Small intestine (tissue), 16 donors: ENCODE data around the gene ZG16. TPM values are rescaled to one million over a fixed set of nuclear protein-coding genes. Genes with fewer than 3 reads are reported as not detected.
A peak's percentile ranks its signal among the peaks of the same experiment; 100 is the strongest.
"Not testable (repeated sequence)": the region's sequence is repeated elsewhere in the genome, so short reads cannot be mapped to it uniquely, and the experiment has no call there.

Experiments
- DNase-seq, 2 donors: peaks; one replicate each; pipeline versions ENCODE4 v3.0.0 to v3.0.0-alpha.2; 2013
- FAIRE-seq: peaks from 2 replicates; lab custom pipeline; 2012; peaks lifted over from hg19 to GRCh38; lab: Jason Lieb, UNC
- H3K27ac ChIP-seq, 3 donors: one replicate each; pipeline ENCODE4 v1.5.1; 2013; ENCODE audit warnings: low read length in 2 of 3, mild to moderate bottlenecking in 2 of 3, control low read depth in 1 of 3, inconsistent platforms in 1 of 3, low read depth in 1 of 3, moderate library complexity in 1 of 3
- H3K27me3 ChIP-seq, 3 donors: one replicate each; pipeline ENCODE4 v1.6.1; 2013; ENCODE audit warnings: low read length in 3 of 3, inconsistent platforms in 1 of 3; ENCODE audit not compliant: control insufficient read depth in 3 of 3, insufficient read depth in 3 of 3
- H3K36me3 ChIP-seq, 3 donors: one replicate each; pipeline ENCODE4 v1.6.1; 2013; ENCODE audit warnings: low read length in 3 of 3, inconsistent platforms in 1 of 3, low read depth in 1 of 3, mild to moderate bottlenecking in 1 of 3, moderate library complexity in 1 of 3; ENCODE audit not compliant: control insufficient read depth in 3 of 3, insufficient read depth in 2 of 3
- H3K4me1 ChIP-seq, 3 donors: one replicate each; pipeline ENCODE4 v1.6.1; 2013; ENCODE audit warnings: low read length in 2 of 3, inconsistent platforms in 1 of 3, low read depth in 1 of 3, mild to moderate bottlenecking in 1 of 3, moderate library complexity in 1 of 3; ENCODE audit not compliant: control insufficient read depth in 3 of 3, insufficient read depth in 2 of 3
- H3K4me3 ChIP-seq, 3 donors: one replicate each; pipeline ENCODE4 v1.5.1; 2013; ENCODE audit warnings: low read length in 3 of 3, control low read depth in 1 of 3, inconsistent platforms in 1 of 3, low read depth in 1 of 3, mild to moderate bottlenecking in 1 of 3, moderate library complexity in 1 of 3
- H3K9me3 ChIP-seq, 2 donors: one replicate each; pipeline ENCODE4 v1.6.1; 2013; ENCODE audit warnings: low read depth in 1 of 2, low read length in 1 of 2; ENCODE audit not compliant: control insufficient read depth in 2 of 2, insufficient read depth in 1 of 2
- WGBS, 3 donors: extraction: QIAGEN DNeasy Blood & Tissue Kit; methylation state at CpG; one replicate each; pipeline ENCODE4 v1.1.7; 2013; 5-methylcytosine and 5-hydroxymethylcytosine counted together
- long read RNA-seq, 10 donors: transcript quantifications; one replicate each; lab custom pipeline, GENCODE V29; 2026
- polyA plus RNA-seq, 4 donors: library from polyadenylated mRNA; stranded (reverse) in 3 of 4; unstranded in 1 of 4; fragments of 200-250 nt in 3 of 4; fragments of 120-200 nt in 1 of 4; gene quantifications; one replicate each; pipeline versions ENCODE4 v1.2.1 to v1.2.3, GENCODE V29; 2013
- donor health status: healthy with polysubstance abuse.
- donor health status: control.
- donor health status: control.
- donor health status: Bipolar disorder and iron deficiency.
- donor health status: healthy.

ZG16 gene, protein sequence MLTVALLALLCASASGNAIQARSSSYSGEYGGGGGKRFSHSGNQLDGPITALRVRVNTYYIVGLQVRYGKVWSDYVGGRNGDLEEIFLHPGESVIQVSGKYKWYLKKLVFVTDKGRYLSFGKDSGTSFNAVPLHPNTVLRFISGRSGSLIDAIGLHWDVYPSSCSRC
- 100 to 1,000 TPM in 1 of 4 donors, 10 to 100 TPM in 2, 1 to 10 TPM in 1; 4.8 to 186 (median 47.4) TPM for polyA plus RNA-seq
- long read RNA-seq, donor 1: 0 reads
- long read RNA-seq, donor 2: 0 reads
- long read RNA-seq, donor 3: 0 reads
- long read RNA-seq, donor 4, transcript ZG16-201 (4 exons, 3,132 nt): major isoform, 5 of 5 reads
- long read RNA-seq, donor 4, partial matches to known transcripts: 0 of 5 reads
- long read RNA-seq, donor 4, other reads (novel, unspliced or antisense): 0 of 5 reads
- long read RNA-seq, donor 5: 0 reads
- long read RNA-seq, donor 6, partial matches to known transcripts: 0 of 1 reads
- long read RNA-seq, donor 6, other reads (novel, unspliced or antisense): 0 of 1 reads
- long read RNA-seq, donor 7: 0 reads
- long read RNA-seq, donor 8: 0 reads
- long read RNA-seq, donor 9: 0 reads
- long read RNA-seq, donor 10, transcript ZG16-201 (4 exons, 3,132 nt): major isoform, 221 of 411 reads
- long read RNA-seq, donor 10, partial matches to known transcripts: 183 of 411 reads
- long read RNA-seq, donor 10, other reads (novel, unspliced or antisense): 7 of 411 reads

DNA sequence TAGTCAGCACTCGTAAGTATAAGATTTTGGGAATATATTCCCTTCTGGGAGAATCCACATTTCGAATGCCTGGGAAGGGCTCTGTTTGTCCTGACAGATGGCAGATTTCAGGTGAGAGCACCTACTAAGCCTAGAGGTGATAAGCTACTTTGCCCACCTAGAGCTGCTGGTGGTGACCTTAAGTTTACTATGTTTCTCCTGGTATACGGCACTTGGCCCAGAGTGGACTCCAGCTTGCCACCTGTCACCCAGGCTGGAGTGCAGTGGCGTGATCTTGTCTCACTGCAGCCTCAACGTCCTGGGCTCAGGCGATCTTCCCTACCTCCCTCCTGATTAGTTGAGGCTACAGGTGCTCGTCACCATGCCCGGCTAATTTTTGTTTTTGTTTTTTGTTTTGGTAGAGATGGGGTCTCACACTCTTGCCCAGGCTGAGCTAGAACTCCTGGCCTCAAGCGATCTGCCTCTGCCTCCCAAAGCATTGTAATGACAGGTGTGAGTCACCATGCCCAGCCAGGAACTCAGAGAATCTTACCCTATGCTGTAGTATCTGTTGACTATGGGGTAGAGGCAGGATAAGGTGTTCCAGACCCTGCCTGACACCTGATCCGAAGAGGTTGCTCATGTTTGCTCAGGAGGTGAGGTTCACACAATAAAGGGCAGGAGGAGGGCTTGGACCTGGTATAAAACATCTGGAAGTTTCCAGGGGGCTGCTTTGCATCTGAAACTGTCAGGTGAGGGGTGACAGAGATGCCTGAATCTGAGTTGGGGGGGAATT lies at the start of gene ZG16:
ZG16 (plus strand) TSS at position 681 of the 775 bp plus-strand sequence. CDS start 1,011 bp downstream, outside the sequence.
- no peak within 1 kb of the TSS for H3K27ac ChIP-seq
- 72 to 82% (median 77%) methylated on average over 10 of the region's 10 CpGs for WGBS, 3 donors
- FAIRE-seq (no peak), DNase-seq (peak in 1 of 2 donors; percentile 59)
- H3K9me3 ChIP-seq: no peaks in the 10 kb centered on the region
- H3K27me3 ChIP-seq: no peaks in the 10 kb centered on the region
- no peaks in the 10 kb centered on the region for H3K4me1 ChIP-seq
- no peak within 1 kb of the TSS for H3K4me3 ChIP-seq
- H3K36me3 ChIP-seq: peaks cover 0 to 8% (median 0%) of the 10 kb centered on the region in 3 donors

DNA sequence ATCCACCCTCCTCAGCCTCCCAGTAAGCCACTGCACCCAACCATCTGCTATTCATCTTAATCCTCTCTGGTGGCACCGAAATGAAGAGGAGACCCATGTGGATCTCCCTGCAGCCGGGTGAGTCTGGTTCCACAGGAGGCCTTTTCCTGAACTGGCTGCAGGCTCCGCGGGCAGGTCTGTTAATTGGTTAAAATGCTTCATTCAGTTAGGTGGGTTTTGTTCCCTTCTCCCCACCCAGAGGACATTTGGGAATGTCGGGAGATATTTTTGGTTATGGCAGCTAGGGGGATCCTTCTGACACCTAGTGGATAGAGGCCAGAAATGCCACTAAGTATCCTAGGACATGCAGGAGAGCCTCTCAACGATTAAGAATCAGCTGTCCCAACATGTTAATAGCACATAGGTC lies 48.9 kb upstream of the ZG16 start:
- 48 to 57% (median 49%) methylated on average over 6 of the region's 6 CpGs for WGBS, 3 donors
- FAIRE-seq: no peak
- no peaks in the 10 kb centered on the region for H3K4me1 ChIP-seq
- H3K27me3 ChIP-seq: no peaks in the 10 kb centered on the region
- no peaks in the 10 kb centered on the region for H3K36me3 ChIP-seq
- DNase-seq: peak; percentile 37 to 48
- no peaks in the 10 kb centered on the region for H3K9me3 ChIP-seq
- peak overlapping the region in 1 of 3 donors; percentile 14 for H3K4me3 ChIP-seq
- H3K27ac ChIP-seq: no peak overlapping the region

DNA sequence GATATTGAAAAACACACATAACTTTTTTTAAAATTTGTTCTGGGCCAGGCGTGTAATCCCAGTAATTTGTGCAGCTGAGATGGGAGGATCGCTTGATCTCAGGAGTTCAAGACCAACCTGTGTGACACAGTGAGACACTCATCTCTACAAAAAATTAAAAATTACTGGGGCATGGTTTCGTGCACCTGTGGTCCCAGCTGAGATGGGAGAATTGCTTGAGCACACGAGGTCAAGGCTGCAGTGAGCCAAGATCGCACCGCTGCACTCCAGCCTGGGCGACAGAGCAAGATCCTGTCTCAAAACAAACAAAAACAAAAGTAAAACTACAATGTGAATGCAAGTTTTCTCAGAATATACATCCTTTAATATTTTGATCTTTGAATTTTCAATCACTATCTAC lies 47.4 kb upstream of the ZG16 start:
- DNase-seq (no peak), FAIRE-seq (no peak)
- 57 to 62% (median 61%) methylated on average over 7 of the region's 7 CpGs for WGBS, 3 donors
- no peaks in the 10 kb centered on the region for H3K36me3 ChIP-seq
- H3K4me1 ChIP-seq: no peaks in the 10 kb centered on the region
- H3K4me3 ChIP-seq: no peak overlapping the region
- H3K27ac ChIP-seq: peak overlapping the region in 1 of 3 donors; percentile 34
- no peaks in the 10 kb centered on the region for H3K27me3 ChIP-seq
- no peaks in the 10 kb centered on the region for H3K9me3 ChIP-seq

DNA sequence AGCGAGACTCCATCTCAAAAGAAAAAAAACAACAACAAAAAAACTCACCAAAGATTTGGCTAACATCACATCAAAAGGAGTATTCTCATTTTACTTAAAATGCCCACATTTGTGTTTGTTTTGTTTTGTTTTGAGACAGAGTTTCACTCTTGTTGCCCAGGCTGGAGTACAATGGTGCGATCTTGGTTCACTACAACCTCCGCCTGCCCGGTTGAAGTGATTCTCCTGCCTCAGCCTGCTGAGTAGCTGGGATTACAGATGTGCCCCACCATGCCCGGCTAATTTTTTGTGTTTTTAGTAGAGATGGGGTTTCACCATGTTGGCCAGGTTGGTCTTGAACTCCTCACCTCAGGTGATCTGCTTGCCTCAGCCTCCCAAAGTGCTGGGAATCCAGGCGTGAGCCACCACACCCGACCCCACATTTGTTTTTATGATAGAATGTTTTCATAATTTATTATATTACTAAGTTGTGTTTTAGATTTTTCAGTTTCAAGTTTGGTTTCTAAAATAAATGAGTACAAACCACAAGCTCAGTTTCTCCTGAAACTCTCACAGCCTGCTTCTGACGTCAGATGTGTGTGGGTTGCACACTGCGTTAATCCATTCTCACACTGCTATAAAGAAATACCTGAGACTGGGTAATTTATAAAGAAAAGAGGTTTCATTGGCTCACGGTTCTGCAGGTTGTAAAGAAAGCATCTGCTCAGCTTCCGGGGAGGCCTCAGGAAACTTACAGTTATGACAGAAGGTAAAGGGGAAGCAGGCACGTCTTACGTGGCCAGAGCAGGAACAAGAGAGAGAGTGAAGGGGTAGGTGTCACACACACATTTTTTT lies 46.1 kb upstream of the ZG16 start:
- FAIRE-seq: not testable (repeated sequence)

DNA sequence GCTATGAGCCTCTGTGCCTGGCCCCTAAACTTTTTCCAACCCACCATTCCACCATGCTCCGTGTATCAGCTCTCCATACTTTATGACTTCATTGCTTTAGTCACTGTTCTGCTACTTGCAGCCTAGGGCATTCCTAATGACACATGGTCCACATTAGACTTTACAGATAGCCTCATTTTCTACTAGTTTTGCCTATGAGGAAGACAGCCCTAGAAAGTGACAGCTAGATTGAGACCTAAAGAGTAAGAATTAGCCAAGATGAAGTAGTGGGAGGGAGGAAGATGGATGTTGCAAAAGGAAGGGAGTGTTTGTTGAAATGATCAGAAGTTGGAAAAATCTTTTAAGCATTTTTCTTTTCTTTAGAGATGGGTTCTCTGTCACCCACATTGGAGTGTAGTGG lies 43.3 kb upstream of the ZG16 start:
- H3K27ac ChIP-seq: no peak overlapping the region
- DNase-seq: no peak
- peaks cover 0 to 13% of the 10 kb centered on the region in 2 donors for H3K9me3 ChIP-seq
- no peak for FAIRE-seq
- no peaks in the 10 kb centered on the region for H3K36me3 ChIP-seq
- WGBS, 3 donors: 1 to 76% (median 75%) methylated on average over 1 of the region's 1 CpG
- no peaks in the 10 kb centered on the region for H3K27me3 ChIP-seq
- peaks cover 0 to 24% (median 2%) of the 10 kb centered on the region in 3 donors for H3K4me1 ChIP-seq
- no peak overlapping the region for H3K4me3 ChIP-seq

More for the DNA sequence above, 46.1 kb upstream of the ZG16 start:
- H3K36me3 ChIP-seq, H3K27me3 ChIP-seq, H3K4me1 ChIP-seq, DNase-seq, H3K9me3 ChIP-seq, H3K4me3 ChIP-seq: not testable (repeated sequence)
- 65 to 83% (median 74%) methylated on average over 13 of the region's 13 CpGs for WGBS, 3 donors
- peak overlapping the region in 1 of 3 donors; percentile 37 for H3K27ac ChIP-seq

DNA sequence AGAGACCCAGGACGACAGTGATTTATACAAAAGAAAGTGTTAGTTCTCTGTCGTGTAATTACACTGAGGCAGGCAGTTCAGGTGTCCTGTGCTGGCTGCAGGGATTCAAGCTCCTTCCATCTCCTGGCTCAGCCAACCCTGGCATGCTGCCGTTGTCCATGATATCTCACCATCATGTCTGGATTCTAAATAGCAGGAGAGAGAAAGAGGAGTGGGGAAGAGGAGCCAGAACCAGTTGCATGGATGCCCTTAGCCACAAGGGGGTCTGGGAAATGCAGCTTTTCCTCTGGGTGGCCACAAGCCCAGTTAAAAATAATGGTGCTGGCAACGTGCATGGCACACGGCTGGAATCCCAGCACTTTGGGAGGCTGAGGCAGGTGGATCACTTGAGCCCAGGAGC lies 41.9 kb upstream of the ZG16 start:
- H3K9me3 ChIP-seq: peaks cover 0 to 13% of the 10 kb centered on the region in 2 donors
- FAIRE-seq: no peak
- H3K36me3 ChIP-seq: no peaks in the 10 kb centered on the region
- DNase-seq: no peak
- H3K4me3 ChIP-seq: no peak overlapping the region
- 58 to 64% (median 64%) methylated on average over 5 of the region's 5 CpGs for WGBS, 3 donors
- H3K27ac ChIP-seq: peak overlapping the region in 1 of 3 donors; percentile 32
- H3K4me1 ChIP-seq: peaks cover 0 to 36% (median 2%) of the 10 kb centered on the region in 3 donors
- H3K27me3 ChIP-seq: no peaks in the 10 kb centered on the region

DNA sequence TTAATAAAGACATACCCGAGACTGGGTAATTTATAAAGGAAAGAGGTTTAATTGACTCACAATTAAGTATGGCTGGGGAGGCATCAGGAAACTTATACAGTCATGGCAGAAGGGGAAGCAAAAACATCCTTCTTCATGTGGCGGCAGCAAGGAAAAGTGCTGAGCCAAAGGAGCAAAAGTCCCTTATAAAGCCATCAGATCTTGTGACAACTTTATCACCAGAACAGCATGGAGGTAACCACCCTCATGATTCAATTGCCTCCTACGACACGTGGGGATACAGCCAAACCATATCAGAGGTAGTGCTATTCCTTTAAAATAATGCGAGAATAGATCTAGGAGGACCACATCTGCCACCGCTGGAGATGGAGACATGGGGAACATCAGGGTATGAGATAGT lies 41.3 kb upstream of the ZG16 start:
- H3K27me3 ChIP-seq: no peaks in the 10 kb centered on the region
- FAIRE-seq (no peak), DNase-seq (peak; percentile 72 to 91)
- H3K27ac ChIP-seq: peak overlapping the region in 1 of 3 donors; percentile 32
- peaks cover 0 to 42% (median 2%) of the 10 kb centered on the region in 3 donors for H3K4me1 ChIP-seq
- H3K4me3 ChIP-seq: no peak overlapping the region
- H3K9me3 ChIP-seq: peaks cover 0 to 13% of the 10 kb centered on the region in 2 donors
- WGBS, 3 donors: 26 to 60% (median 43%) methylated on average over 6 of the region's 6 CpGs
- no peaks in the 10 kb centered on the region for H3K36me3 ChIP-seq
